ENCODE measurements around the gene MEOX1.

MEOX1 gene

DNA sequence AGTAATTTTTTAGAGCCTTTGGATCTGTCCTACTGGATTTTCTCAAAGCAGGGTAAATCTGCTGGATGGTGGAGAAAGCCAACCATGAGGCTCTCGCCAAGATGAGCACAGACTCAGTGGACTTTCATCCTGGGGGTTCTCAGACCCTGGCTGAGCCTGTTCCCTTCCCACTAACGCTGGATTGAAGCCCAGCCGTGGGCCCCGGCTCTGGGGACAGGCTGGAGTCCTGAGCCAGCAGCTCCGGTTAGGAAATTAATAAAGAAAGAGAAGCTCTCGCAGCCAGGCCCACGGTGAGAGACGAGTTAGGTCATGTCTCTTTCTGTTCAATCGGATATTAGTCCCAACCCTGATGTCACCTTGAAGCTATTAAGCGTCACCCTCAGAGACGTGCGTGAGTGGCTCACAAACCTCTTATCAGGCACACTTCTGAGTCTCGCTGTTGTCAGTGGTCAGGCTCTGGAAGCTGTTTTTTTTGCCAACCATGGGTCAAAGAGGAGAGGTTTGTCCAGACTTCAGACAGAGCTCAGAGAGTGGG, 27.1 kb downstream of the MEOX1 start:
- no peak for TF ChIP-seq GATA1 (IDR thresholded peaks at IDR 0.05; ENCODE audit: low read depth, low read length)
- no peak for TF ChIP-seq POLR2A (IDR thresholded peaks at IDR 0.05; ENCODE audit: low read length)
- no peak for DNase-seq

DNA sequence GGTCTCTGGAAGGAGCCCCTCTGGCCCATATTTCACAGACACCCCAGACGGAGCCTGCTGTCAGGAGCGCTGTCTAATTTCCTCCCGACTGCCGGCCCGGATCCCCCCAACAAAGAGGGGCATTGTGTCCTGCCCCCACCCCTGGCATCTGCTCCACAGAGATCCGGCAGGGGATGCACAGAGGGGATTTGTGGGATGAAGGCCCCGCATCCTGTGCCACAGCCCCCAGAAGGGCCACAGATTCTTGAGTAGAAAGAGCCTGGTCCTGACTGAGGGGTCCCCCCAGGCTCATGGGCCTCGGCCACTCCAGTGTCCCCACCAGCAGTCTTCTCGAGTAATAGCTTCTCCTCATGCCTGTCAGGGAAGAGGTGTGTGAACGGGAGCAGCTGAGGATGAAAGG, 29.5 kb downstream of the MEOX1 start:
- TF ChIP-seq POLR2A (IDR thresholded peaks at IDR 0.05; ENCODE audit: low read length) (no peak), GATA1 (IDR thresholded peaks at IDR 0.05; ENCODE audit: low read depth, low read length) (no peak)
- no peak for DNase-seq

DNA sequence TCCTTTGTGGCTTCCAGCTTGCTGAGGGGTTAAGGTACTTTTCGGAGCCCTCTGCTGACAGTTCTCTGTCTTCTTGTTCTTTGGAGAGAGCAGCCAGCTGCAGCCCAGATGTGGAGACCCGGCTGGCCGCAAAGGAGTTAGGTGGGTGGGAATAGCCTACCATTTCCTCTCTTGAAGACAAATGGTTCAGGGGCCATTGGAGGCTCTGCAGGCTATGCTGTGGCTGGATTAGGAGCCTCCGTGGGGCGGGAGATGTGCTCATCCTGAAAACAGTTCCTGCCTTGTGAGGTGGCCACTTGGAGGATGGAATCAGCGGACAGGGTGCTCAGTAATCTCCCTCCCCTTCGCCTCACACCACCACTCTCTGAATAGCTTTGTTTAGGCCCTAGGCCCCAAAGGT, 30.3 kb downstream of the MEOX1 start:
- TF ChIP-seq POLR2A (IDR thresholded peaks at IDR 0.05; ENCODE audit: low read length) (no peak), GATA1 (IDR thresholded peaks at IDR 0.05; ENCODE audit: low read depth, low read length) (no peak)
- no peak for DNase-seq

DNA sequence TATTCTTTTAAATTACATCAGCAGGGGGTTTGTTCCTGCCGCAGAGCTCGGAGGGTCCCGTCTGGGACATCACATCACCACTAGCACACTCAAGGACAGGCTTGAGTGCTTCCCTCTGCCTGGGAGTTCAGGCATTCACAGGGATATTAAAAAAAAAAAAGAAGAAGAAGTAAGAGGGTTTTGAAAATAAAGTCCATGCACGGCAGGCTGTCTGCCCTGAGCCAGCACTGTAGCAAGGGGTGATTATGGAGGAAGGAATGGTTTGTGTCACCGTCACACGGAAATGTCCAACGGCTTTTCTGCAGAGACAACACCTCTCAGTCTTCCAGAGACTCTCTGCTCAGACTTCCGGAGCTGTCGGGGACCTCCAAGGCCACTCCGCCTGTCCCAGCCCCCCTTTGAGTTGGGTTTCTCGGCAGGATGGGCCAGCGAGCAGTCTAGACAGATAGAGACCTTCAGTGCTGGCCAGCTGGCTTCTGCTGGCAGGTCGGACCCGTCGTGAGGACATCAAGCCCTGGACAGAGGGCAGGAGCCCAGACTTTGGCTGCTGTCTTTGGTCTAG, 33.6 kb downstream of the MEOX1 start:
- no peak for DNase-seq
- no peak for TF ChIP-seq POLR2A (IDR thresholded peaks at IDR 0.05; ENCODE audit: low read length)
- TF ChIP-seq GATA1 (IDR thresholded peaks at IDR 0.05; ENCODE audit: low read depth, low read length): no peak

DNA sequence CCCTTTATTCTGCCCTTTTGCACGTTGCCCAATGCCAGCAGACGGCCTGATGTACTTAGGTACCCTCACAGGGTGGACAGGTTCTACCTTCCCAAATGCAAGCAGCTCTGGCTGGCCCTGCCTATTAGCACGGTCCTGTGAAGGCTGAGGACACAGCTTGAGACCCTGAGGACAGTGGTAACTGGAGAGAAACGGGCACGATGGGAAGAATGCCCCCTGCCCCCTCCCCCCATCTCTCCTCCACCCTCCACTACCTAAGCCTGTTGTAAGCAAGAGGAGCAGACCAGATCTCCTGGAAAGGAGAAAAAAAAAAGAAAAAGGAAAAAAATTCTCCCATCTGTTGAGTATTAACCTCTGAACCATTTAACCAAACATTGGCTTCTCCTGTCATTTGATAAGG, 34.1 kb downstream of the MEOX1 start:
- TF ChIP-seq GATA1 (IDR thresholded peaks at IDR 0.05; ENCODE audit: low read depth, low read length): no peak
- TF ChIP-seq POLR2A (IDR thresholded peaks at IDR 0.05; ENCODE audit: low read length): no peak
- no peak for DNase-seq

DNA sequence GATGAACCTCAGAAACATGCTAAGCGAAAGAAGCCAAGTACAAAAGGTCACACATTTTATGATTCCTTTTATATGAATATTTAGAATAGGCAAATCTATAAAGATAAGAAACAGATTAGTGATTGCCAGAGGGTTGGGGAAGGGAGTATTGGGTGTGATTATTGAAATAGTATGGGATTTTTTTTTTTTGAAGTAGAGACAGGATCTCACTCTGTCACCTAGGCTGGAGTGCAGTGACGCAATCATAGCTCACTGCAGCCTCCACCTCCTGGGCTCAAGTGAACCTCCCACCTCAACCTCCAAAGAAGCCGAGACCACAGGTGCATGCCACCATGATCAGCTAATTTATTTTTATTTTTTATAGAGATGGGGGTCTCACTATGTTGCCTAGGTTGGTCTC, 35.7 kb downstream of the MEOX1 start:
- DNase-seq: no peak
- TF ChIP-seq POLR2A (IDR thresholded peaks at IDR 0.05; ENCODE audit: low read length) (no peak), GATA1 (IDR thresholded peaks at IDR 0.05; ENCODE audit: low read depth, low read length) (no peak)

DNA sequence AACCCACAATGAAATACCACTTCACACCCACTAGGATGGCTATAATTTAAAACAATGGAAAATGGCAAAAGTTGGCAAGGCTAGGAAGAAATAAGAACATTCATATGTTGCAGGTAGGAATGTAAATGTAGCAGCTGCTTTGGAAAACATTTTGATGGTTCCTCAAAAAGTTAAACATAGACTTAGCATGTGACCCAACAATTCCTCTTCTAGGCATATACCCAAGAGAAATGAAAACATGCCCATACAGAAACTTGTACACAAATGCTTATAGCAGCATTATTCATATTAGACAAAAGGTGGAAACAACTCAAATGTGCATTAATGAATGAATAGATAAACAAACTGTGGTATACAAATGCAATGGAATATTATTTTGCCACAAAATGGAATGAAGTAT, 36.1 kb downstream of the MEOX1 start:
- TF ChIP-seq POLR2A (IDR thresholded peaks at IDR 0.05; ENCODE audit: low read length) (no peak), GATA1 (IDR thresholded peaks at IDR 0.05; ENCODE audit: low read depth, low read length) (no peak)
- DNase-seq: no peak

DNA sequence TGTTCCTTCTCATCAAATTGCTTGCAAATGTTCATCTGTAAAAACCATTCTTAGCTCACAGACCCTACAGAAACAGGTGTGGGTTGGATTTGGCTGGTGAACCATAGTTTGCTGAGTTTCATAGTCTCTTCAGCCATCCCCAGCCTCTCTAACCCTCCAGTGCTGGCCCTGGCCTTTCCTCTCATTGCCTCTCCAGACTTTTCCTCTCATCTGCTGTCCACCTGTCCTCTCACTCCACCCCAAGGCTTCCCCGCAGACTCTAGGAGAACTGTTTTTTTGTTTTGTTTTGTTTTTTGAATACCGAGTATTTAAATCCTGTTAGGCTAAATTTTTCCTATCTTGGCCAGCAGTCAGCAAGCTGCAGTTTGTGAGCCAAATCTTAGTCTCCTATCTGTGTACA, 41.1 kb downstream of the MEOX1 start:
- no peak for TF ChIP-seq GATA1 (IDR thresholded peaks at IDR 0.05; ENCODE audit: low read depth, low read length)
- TF ChIP-seq POLR2A (IDR thresholded peaks at IDR 0.05; ENCODE audit: low read length): no peak

DNA sequence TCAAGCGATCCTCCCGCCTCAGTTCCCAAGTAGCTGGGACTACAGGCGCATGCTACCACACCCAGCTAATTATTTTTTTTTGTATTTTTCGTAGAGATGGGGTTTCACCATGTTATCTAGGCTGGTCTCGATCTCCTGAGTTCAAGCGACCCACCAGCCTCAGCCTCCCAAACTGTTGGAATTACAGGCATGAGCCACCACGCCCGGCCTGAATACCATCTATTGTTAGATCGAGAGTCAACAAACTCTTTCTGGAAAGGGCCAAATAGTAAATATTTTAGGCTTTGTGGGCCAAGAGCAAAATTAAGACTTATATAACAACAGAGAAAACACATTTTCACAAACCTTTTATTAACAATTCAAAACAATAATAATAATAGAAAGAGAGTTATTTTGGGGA, 41.6 kb downstream of the MEOX1 start:
- TF ChIP-seq POLR2A (IDR thresholded peaks at IDR 0.05; ENCODE audit: low read length): no peak
- no peak for TF ChIP-seq GATA1 (IDR thresholded peaks at IDR 0.05; ENCODE audit: low read depth, low read length)
- DNase-seq: no peak

More for the DNA sequence above, 41.1 kb downstream of the MEOX1 start:
- no peak for DNase-seq

DNA sequence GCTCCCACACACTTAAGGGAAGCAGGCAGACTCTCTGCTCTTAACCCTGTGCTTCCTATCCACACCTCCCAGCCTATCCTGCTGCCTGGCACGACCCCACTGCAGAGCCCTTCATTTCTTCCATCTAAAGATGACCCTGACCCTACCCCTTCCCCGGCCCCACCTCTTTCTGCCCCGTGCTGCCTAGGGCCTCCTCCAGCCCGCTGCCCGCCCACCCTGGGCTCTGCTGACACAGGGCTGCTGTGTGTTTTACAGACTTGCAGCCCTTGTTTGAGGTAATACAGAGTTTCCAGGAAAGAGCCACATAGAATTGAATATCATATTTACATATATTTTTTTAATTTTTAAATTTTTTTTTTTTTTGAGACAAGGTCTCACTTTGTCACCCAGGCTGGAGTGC, 42.0 kb downstream of the MEOX1 start:
- no peak for DNase-seq
- no peak for TF ChIP-seq GATA1 (IDR thresholded peaks at IDR 0.05; ENCODE audit: low read depth, low read length)
- TF ChIP-seq POLR2A (IDR thresholded peaks at IDR 0.05; ENCODE audit: low read length): no peak

DNA sequence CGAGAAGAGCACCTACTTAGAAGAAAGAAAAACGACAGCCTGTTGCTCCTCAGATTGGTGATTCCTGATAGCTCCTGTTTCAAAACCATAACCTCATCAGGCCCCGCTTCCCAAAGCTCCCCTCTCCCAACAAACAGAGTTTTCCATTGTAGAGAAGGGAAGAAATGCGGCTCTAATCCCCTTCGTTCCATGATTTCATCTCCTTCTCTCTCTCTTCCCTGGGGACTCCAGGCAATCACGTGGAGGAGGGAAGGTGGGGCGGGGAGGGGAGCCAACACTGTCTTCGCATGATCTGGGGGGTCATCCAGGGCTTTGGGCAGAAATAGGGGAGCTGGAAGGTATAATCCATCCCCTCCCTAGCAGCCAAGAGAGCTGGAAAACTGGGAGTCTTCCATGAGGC, 43.4 kb downstream of the MEOX1 start:
- DNase-seq: no peak
- no peak for TF ChIP-seq GATA1 (IDR thresholded peaks at IDR 0.05; ENCODE audit: low read depth, low read length)

DNA sequence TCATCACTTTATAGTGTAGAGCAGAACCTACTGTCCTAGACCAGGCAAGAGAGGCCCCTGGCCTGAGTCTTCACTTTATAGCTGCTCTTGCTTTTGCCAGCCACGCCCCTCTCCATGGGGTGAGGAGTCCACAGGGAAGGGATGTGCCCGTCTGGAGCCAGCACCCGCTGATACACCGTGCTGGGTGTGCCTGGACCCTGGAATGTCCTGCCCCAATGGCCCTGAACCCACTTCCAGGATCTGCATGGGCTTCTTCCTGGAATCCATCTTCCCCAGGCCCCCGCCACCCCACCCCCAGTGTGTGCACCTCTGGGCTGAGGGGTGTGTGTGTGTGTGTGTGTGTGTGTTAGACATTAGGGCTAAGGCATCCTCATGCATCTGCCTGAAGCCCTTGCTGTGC, 44.9 kb downstream of the MEOX1 start:
- no peak for TF ChIP-seq POLR2A (IDR thresholded peaks at IDR 0.05; ENCODE audit: low read length)
- TF ChIP-seq GATA1 (IDR thresholded peaks at IDR 0.05; ENCODE audit: low read depth, low read length): no peak
- DNase-seq: no peak

DNA sequence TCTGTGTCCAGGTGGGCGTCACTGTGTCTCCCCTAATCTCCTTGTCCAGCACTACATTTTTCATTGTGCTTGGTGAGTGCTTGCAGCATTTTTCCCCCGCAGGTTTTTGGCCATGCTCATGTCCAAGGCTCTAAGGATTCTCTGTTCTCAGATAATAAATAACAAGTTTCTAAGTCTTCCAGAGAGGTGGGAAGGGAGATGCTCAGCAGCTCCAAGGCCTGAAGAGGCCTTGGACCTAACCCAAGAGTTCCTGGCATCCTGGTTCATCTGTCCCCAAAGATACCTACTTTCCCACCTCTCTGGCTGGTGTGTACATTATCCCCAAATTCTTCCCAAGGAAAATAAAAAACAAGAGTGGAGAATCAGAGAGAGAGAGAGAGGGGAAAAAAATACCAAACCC, 45.3 kb downstream of the MEOX1 start:
- TF ChIP-seq POLR2A (IDR thresholded peaks at IDR 0.05; ENCODE audit: low read length): no peak
- no peak for TF ChIP-seq GATA1 (IDR thresholded peaks at IDR 0.05; ENCODE audit: low read depth, low read length)
- DNase-seq: no peak

DNA sequence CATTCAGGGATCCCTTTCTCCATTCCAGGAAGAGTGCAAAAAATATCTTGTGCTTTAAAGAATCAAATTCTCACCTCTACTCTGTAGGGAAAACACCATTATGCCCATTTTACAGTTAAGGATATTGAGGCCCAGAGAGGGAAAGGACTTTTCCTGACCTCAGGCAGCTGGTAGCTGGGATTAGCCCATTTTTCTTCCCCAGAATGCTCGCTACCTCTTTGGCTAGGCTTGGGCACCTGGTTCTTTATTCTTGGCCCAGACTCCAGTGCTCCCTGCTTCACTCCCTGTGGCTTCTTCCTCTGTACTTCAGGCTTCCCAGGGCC, 45.7 kb downstream of the MEOX1 start:
- TF ChIP-seq POLR2A (IDR thresholded peaks at IDR 0.05; ENCODE audit: low read length) (no peak), GATA1 (IDR thresholded peaks at IDR 0.05; ENCODE audit: low read depth, low read length) (no peak)
- DNase-seq: no peak

DNA sequence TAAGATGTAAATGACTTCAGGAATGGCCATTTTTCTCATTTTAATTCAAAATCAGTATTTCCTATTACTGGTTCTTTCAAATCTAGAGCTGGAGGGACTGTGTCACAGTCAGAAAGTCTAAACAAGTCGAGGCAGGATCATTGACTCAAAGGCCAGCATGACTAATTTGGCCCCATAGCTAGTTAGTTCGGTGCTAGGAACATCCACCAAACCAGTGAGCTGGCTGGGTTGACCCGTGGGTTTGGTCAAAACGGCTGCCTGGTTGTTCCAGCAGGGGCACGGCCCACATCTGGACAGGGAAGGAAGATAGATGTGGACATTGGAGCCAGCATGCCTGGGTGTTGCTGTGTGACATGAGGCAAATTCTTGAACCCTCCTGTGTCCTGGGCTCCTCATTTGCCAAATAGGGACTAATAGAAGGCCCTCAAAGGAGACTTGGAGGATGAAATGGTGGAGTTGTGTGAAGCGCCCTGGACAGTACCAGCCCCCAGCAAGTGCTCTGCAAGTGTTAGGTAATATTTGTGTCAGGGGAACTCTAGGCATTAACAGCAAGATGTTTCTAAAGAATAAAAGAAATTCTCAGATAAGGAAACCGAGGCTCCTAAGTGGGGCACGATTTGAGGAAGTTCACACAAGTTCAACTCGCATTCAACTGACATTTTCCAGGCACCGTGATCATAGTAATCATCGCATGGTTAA, 46.2 kb downstream of the MEOX1 start:
- no peak for TF ChIP-seq POLR2A (IDR thresholded peaks at IDR 0.05; ENCODE audit: low read length)
- TF ChIP-seq GATA1 (IDR thresholded peaks at IDR 0.05; ENCODE audit: low read depth, low read length): no peak
- DNase-seq: no peak

Data from erythroblast (primary cell).